Keratinocyte (primary cell): ENCODE data around the gene SCN9A. TPM values are rescaled to one million over a fixed set of nuclear protein-coding genes. Genes with fewer than 3 reads are reported as not detected.
A peak's percentile ranks its signal among the peaks of the same experiment; 100 is the strongest.

Experiments
- DNase-seq: peaks from one replicate; pipeline ENCODE4 v3.0.0-alpha.2; 2011; ENCODE audit warnings: low read depth, missing footprints, low spot score
- FAIRE-seq: peaks from 2 replicates; lab custom pipeline; 2011; peaks lifted over from hg19 to GRCh38; lab: Jason Lieb, UNC
- H2AFZ ChIP-seq: 2 replicates; pipeline ENCODE4 v1.6.0; 2012; ENCODE audit warnings: low read length, control low read depth, inconsistent platforms; ENCODE audit not compliant: control insufficient read depth
- H3K27ac ChIP-seq: 2 replicates; pipeline ENCODE4 v1.5.1; 2011; ENCODE audit warnings: low read length; ENCODE audit not compliant: control insufficient read depth, insufficient read depth
- H3K27me3 ChIP-seq: 3 replicates; pipeline ENCODE4 v1.6.0; 2011; ENCODE audit warnings: low read length; ENCODE audit not compliant: control insufficient read depth, insufficient read depth; ENCODE audit errors: extremely low read depth
- H3K36me3 ChIP-seq, 2 experiments: 2 replicates in 1 of 2; 3 replicates in 1 of 2; pipeline ENCODE4 v1.5.1; 2011; ENCODE audit warnings: low read length in 2 of 2, mild to moderate bottlenecking in 1 of 2; ENCODE audit not compliant: control insufficient read depth in 2 of 2, insufficient read depth in 2 of 2; ENCODE audit errors: extremely low read depth in 1 of 2
- H3K4me1 ChIP-seq: 3 replicates; pipeline ENCODE4 v1.5.1; 2011; ENCODE audit warnings: low read length; ENCODE audit not compliant: control insufficient read depth, insufficient read depth; ENCODE audit errors: extremely low read depth
- H3K4me2 ChIP-seq: 3 replicates; pipeline ENCODE4 v1.6.0; 2011; ENCODE audit warnings: low read depth, low read length; ENCODE audit not compliant: control insufficient read depth, insufficient read depth; ENCODE audit errors: extremely low read depth
- H3K4me3 ChIP-seq, 3 experiments: fragments of 200-600 bp in 1 of 3; sonication (generic) in 1 of 3; 2 replicates in 2 of 3; 3 replicates in 1 of 3; pipeline ENCODE4 v1.5.1; 2011 to 2016; ENCODE audit warnings: low read length in 3 of 3, mild to moderate bottlenecking in 3 of 3, control low read depth in 2 of 3, inconsistent platforms in 1 of 3, low read depth in 1 of 3, mixed read lengths in 1 of 3, mixed run types in 1 of 3, moderate library complexity in 1 of 3; ENCODE audit not compliant: control insufficient read depth in 2 of 3, insufficient read depth in 2 of 3; ENCODE audit errors: extremely low read depth in 1 of 3
- H3K79me2 ChIP-seq: 2 replicates; pipeline ENCODE4 v1.6.0; 2012; ENCODE audit warnings: low read length; ENCODE audit not compliant: control insufficient read depth, insufficient read depth
- H3K9ac ChIP-seq: 3 replicates; pipeline ENCODE4 v1.6.0; 2011; ENCODE audit warnings: low read length; ENCODE audit not compliant: control insufficient read depth, insufficient read depth; ENCODE audit errors: extremely low read depth
- H3K9me1 ChIP-seq: 3 replicates; pipeline ENCODE4 v1.6.0; 2011; ENCODE audit warnings: low read length; ENCODE audit not compliant: control insufficient read depth, insufficient read depth; ENCODE audit errors: extremely low read depth
- H3K9me3 ChIP-seq: 2 replicates; pipeline ENCODE4 v1.5.1; 2012; ENCODE audit warnings: low read depth, low read length; ENCODE audit not compliant: control insufficient read depth
- H4K20me1 ChIP-seq: 3 replicates; pipeline ENCODE4 v1.6.0; 2011; ENCODE audit warnings: low read length; ENCODE audit not compliant: control insufficient read depth, insufficient read depth; ENCODE audit errors: extremely low read depth
- EZH2 ChIP-seq: IDR thresholded peaks from one replicate; pipeline ENCODE4 v1.6.1; 2012; ENCODE audit warnings: inconsistent platforms, mild to moderate bottlenecking, low read length, moderate library complexity
- dilution Hi-C: fragments of 300-500 bp; cut with MboI; formaldehyde crosslinking; loops from one replicate; pipeline ENCODE4 v1.7.0; 2020; ENCODE audit warnings: low sequenced_read_pairs; ENCODE audit not compliant: extremely low pct_ligation_motif_present
- polyA plus RNA-seq, 5 experiments: library from polyadenylated mRNA; depleted of rRNA in 3 of 5; stranded (reverse) in 3 of 5; stranded (forward) in 1 of 5; unstranded in 1 of 5; fragments of >200 nt; gene quantifications; 1 replicate in 1 of 5; 2 replicates in 3 of 5; 3 replicates in 1 of 5; pipeline versions ENCODE4 v1.2.1 to v1.2.3, GENCODE V29; 2011 to 2012; ENCODE audit warnings: missing spikeins in 2 of 5, low read depth in 1 of 5, low replicate concordance in 1 of 5
- TF ChIP-seq, protein P1 (sequence below), 3 experiments: IDR thresholded peaks in 1 of 3; conservative IDR thresholded peaks in 1 of 3; optimal IDR thresholded peaks in 1 of 3; 2 replicates in 2 of 3; 3 replicates in 1 of 3; pipeline versions ENCODE3 to v1.5.1; 2011; ENCODE audit warnings: low read length in 3 of 3, mild to moderate bottlenecking in 3 of 3, moderate library complexity in 2 of 3, control low read depth in 1 of 3, inconsistent platforms in 1 of 3; ENCODE audit not compliant: insufficient read depth in 2 of 3; ENCODE audit errors: extremely low read depth in 1 of 3

SCN9A gene
- polyA plus RNA-seq, 1 donor (not counting 4 experiments of a cell fraction or from before 2014, with no cell fraction given) = 0.10 TPM

DNA sequence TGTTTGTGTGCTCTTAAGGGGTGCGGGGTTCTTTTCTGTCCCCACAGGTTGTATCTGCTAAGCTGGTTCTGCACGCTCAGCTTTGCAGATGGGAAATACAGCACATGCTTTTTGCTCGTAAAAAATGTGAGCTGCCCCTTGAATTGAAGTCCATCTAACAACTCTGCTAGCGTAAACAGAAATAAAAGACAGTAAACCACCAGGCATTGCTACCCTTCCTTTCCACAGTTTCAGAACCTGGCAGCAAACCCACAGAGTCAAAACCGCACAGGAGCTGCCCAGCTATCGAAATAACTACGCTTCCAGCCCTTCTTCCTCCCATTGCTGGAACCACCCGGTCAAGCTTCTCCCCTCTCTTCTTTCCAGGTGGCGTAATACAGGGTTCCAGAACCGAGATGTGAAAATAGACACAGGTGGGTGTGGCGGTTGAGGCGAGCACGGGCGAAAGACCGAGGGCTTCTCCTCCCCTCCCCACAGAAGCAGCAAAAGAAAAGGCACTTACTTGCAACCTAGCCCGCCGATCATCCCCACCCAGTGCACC, 479 bp downstream of the SCN9A start:
- Histone ChIP-seq H3K36me3 (no peaks in the 10 kb centered on the region), H3K4me1 (peaks cover 6% of the 10 kb centered on the region), H3K4me2 (peak overlapping the region; percentile 86), H2AFZ (peak overlapping the region; percentile 69), H4K20me1 (no peaks in the 10 kb centered on the region), H3K9me1 (no peaks in the 10 kb centered on the region), H3K79me2 (no peaks in the 10 kb centered on the region), H3K27ac (no peak overlapping the region), H3K27me3 (peaks cover 26% of the 10 kb centered on the region), H3K4me3 (peak overlapping the region; percentile 35 to 65 (median 51)), H3K9ac (no peak overlapping the region), H3K9me3 (no peaks in the 10 kb centered on the region)
- no peak for FAIRE-seq
- dilution Hi-C loops = no loop called here
- TF ChIP-seq EZH2 = peak; percentile 42
- TF ChIP-seq, protein P1, sequence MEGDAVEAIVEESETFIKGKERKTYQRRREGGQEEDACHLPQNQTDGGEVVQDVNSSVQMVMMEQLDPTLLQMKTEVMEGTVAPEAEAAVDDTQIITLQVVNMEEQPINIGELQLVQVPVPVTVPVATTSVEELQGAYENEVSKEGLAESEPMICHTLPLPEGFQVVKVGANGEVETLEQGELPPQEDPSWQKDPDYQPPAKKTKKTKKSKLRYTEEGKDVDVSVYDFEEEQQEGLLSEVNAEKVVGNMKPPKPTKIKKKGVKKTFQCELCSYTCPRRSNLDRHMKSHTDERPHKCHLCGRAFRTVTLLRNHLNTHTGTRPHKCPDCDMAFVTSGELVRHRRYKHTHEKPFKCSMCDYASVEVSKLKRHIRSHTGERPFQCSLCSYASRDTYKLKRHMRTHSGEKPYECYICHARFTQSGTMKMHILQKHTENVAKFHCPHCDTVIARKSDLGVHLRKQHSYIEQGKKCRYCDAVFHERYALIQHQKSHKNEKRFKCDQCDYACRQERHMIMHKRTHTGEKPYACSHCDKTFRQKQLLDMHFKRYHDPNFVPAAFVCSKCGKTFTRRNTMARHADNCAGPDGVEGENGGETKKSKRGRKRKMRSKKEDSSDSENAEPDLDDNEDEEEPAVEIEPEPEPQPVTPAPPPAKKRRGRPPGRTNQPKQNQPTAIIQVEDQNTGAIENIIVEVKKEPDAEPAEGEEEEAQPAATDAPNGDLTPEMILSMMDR (optimal IDR thresholded peaks at IDR 0.05 in 1 of 3, IDR thresholded peaks at IDR 0.05 in 1 of 3, conservative IDR thresholded peaks at IDR 0.05 in 1 of 3; ENCODE audit: extremely low read depth in 1 of 3, insufficient read depth in 2 of 3, low read length in 3 of 3) = no peak
- no peak for DNase-seq

DNA sequence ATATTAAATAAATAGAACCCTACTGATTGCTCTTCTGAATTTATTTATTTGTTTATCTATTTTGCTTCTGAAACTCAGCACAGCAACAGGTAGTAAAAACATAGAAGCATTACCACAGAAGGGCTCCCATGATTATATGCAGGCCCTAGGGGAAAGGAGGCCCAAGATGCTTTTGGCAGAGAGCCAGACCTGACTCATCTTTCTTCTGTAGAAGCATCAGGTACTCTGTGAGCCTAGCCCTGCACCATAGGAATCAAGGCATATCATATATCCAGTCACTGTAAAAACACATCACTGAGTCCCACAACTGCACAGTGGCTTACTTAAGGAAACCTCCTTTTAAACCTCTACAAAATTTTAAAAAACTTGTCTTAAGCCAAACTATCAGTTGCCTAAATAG, 1.8 kb downstream of the SCN9A start:
- TF ChIP-seq, protein P1 (optimal IDR thresholded peaks at IDR 0.05 in 1 of 3, IDR thresholded peaks at IDR 0.05 in 1 of 3, conservative IDR thresholded peaks at IDR 0.05 in 1 of 3; ENCODE audit: extremely low read depth in 1 of 3, insufficient read depth in 2 of 3, low read length in 3 of 3) = no peak
- no peak for TF ChIP-seq EZH2
- no peak overlapping the region for H3K27ac ChIP-seq
- dilution Hi-C loops = no loop called here
- no peaks in the 10 kb centered on the region for H3K79me2 ChIP-seq
- H3K36me3 ChIP-seq = no peaks in the 10 kb centered on the region
- no peak overlapping the region for H3K9ac ChIP-seq
- H4K20me1 ChIP-seq = no peaks in the 10 kb centered on the region
- H3K9me1 ChIP-seq = no peaks in the 10 kb centered on the region
- H3K4me3 ChIP-seq = no peak overlapping the region
- no peaks in the 10 kb centered on the region for H3K9me3 ChIP-seq
- FAIRE-seq (peak; percentile 57), DNase-seq (peak; percentile 42)
- peaks cover 6% of the 10 kb centered on the region for H3K4me1 ChIP-seq
- H3K27me3 ChIP-seq = peaks cover 26% of the 10 kb centered on the region
- no peak overlapping the region for H2AFZ ChIP-seq
- no peak overlapping the region for H3K4me2 ChIP-seq
